Measurements from ENCODE around the gene PYROXD2.
"Not testable (repeated sequence)": the region's sequence is repeated elsewhere in the genome, so short reads cannot be mapped to it uniquely, and the experiment has no call there.

PYROXD2 gene

DNA sequence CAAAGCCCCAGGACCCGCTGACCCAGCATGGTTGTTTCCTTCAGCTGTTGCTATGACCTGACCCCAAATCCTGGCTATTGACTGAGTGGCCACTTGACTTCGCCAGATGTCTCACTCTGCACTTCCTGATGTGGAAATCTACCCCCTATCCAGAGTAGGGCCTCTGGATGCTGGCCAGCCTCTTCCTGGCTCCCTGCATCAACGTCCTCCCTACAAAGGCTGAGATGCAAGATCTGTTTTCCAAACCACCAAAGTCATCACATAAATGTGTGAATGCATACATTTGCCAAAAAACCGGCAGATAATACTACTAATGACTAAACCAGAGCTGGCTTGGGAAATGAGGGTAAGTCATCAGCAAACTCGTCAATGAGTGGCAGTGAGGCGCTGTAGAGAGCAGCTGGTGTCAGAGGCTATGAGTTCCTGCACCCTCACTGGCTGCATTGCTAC, 70.4 kb downstream of the PYROXD2 start:
- ChIA-PET POLR2A (interaction anchor here (1.2 kb wide), 1 partner anchor 210 kb away, joined by 3 read pairs; the partner anchor contains the start of gene R3HCC1L), CTCF (no interaction called here)
- TF ChIP-seq FOXM1 (IDR thresholded peaks at IDR 0.05; ENCODE audit: borderline replicate concordance): no peak
- TF ChIP-seq ZNF384 (IDR thresholded peaks at IDR 0.05): no peak
- no peak for TF ChIP-seq ELF4 (IDR thresholded peaks at IDR 0.05)
- TF ChIP-seq BHLHE40 (IDR thresholded peaks at IDR 0.05; ENCODE audit: borderline replicate concordance): no peak
- TF ChIP-seq NFRKB (IDR thresholded peaks at IDR 0.05): no peak
- no peak for TF ChIP-seq LEF1 (IDR thresholded peaks at IDR 0.05; ENCODE audit: borderline replicate concordance)
- no peak for TF ChIP-seq ARNT (IDR thresholded peaks at IDR 0.05)
- TF ChIP-seq SUZ12 (IDR thresholded peaks at IDR 0.05): no peak
- no peak for DNase-seq (ENCODE audit: extremely low spot score)

GRCh38 chr10:98341701-98342100, 73.3 kb downstream of the PYROXD2 start:
- CTCF ChIA-PET; DNase-seq (ENCODE audit: extremely low spot score); POLR2A ChIA-PET: not testable (repeated sequence)

DNA sequence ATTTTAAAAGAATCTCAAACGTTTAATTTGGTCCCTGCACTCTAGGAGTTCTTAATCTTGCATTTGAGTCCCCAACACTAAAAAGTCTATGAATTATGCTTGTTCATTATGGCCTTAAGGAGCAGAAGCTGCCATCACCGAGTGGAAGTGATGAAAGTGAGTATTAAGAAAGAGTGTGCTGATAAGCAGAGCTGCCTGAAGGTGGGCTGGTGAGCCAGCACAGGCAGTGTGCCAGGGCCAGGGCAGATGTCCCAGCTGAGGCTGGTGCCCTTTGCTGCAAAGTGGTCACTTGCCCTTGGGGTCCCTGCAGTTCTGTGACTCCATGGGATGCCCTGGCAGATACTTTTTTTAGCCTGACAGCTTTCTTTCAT, 74.1 kb downstream of the PYROXD2 start:
- TF ChIP-seq FOXM1 (IDR thresholded peaks at IDR 0.05; ENCODE audit: borderline replicate concordance) (no peak), ARNT (IDR thresholded peaks at IDR 0.05) (no peak), SUZ12 (IDR thresholded peaks at IDR 0.05) (no peak), LEF1 (IDR thresholded peaks at IDR 0.05; ENCODE audit: borderline replicate concordance) (no peak), FOXA1 (IDR thresholded peaks at IDR 0.05) (no peak), BHLHE40 (IDR thresholded peaks at IDR 0.05; ENCODE audit: borderline replicate concordance) (no peak), HDGF (IDR thresholded peaks at IDR 0.05; ENCODE audit: borderline replicate concordance) (no peak), FOXK2 (IDR thresholded peaks at IDR 0.05) (no peak)
- TF ChIP-seq, protein P1, sequence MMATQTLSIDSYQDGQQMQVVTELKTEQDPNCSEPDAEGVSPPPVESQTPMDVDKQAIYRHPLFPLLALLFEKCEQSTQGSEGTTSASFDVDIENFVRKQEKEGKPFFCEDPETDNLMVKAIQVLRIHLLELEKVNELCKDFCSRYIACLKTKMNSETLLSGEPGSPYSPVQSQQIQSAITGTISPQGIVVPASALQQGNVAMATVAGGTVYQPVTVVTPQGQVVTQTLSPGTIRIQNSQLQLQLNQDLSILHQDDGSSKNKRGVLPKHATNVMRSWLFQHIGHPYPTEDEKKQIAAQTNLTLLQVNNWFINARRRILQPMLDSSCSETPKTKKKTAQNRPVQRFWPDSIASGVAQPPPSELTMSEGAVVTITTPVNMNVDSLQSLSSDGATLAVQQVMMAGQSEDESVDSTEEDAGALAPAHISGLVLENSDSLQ (IDR thresholded peaks at IDR 0.05): no peak
- ChIA-PET CTCF (interaction anchor here (0.7 kb wide), 1 partner anchor 178 kb away, joined by 4 read pairs; no protein-coding TSS in a partner anchor), POLR2A (interaction anchor here (0.6 kb wide), 1 partner anchor 10 kb away, joined by 3 read pairs; no protein-coding TSS in a partner anchor)
- DNase-seq (ENCODE audit: extremely low spot score): no peak

DNA sequence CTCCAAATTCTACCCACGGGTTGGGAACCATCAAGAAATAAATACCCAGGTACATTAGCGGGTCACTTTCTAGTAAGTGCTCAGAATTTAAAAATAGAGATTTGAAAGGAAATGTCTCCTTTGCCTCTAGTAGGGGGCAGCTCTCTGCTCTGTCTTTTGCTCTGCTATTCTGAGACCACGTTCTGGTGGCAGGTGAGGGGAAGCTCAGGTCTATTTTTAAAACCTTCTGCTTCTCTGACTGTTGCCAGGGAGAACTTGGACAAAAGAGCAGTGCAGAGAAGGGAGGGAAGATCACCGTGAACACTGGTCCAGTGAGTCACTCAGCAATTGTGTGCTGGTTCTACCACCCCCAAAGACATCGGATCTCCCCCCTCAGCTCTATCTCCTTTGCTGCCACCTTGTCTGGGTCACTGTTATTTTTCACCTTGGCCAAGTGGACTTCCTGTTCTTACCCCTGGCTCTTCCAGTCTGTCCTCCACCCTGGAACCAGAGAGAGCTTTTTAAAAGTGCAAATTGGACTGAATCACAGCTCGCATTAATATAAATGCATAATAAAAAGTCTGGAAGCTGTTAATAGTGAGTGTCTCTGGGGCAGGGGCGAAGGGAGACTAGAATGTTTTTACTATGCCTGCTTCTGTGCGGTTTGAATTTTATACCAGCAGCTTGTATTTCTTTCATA, 74.6 kb downstream of the PYROXD2 start:
- no peak for DNase-seq (ENCODE audit: extremely low spot score)
- TF ChIP-seq SP1 (IDR thresholded peaks at IDR 0.05): no peak
- no peak for TF ChIP-seq NFRKB (IDR thresholded peaks at IDR 0.05)
- TF ChIP-seq ELF4 (IDR thresholded peaks at IDR 0.05): no peak
- no peak for TF ChIP-seq LEF1 (IDR thresholded peaks at IDR 0.05; ENCODE audit: borderline replicate concordance)
- TF ChIP-seq L3MBTL2 (conservative IDR thresholded peaks at IDR 0.05): no peak
- TF ChIP-seq HDGF (IDR thresholded peaks at IDR 0.05; ENCODE audit: borderline replicate concordance): no peak
- TF ChIP-seq FOXA1 (IDR thresholded peaks at IDR 0.05): no peak
- TF ChIP-seq BHLHE40 (IDR thresholded peaks at IDR 0.05; ENCODE audit: borderline replicate concordance): no peak
- TF ChIP-seq SUZ12 (IDR thresholded peaks at IDR 0.05): no peak
- TF ChIP-seq ZNF384 (IDR thresholded peaks at IDR 0.05): no peak
- no peak for TF ChIP-seq TARDBP (IDR thresholded peaks at IDR 0.05)
- no peak for TF ChIP-seq FOXM1 (IDR thresholded peaks at IDR 0.05; ENCODE audit: borderline replicate concordance)
- CTCF ChIA-PET: interaction anchor here (0.7 kb wide), 1 partner anchor 179 kb away, joined by 4 read pairs; no protein-coding TSS in a partner anchor
- POLR2A ChIA-PET: interaction anchor here (0.6 kb wide), 1 partner anchor 9 kb away, joined by 3 read pairs; no protein-coding TSS in a partner anchor

GRCh38 chr10:98339799-98340198, 75.2 kb downstream of the PYROXD2 start:
- TF ChIP-seq FOXA1 (IDR thresholded peaks at IDR 0.05) (no peak), SUZ12 (IDR thresholded peaks at IDR 0.05) (no peak), ELF4 (IDR thresholded peaks at IDR 0.05) (no peak), FOXM1 (IDR thresholded peaks at IDR 0.05; ENCODE audit: borderline replicate concordance) (no peak), FOXK2 (IDR thresholded peaks at IDR 0.05) (no peak), SP1 (IDR thresholded peaks at IDR 0.05) (no peak), ZNF384 (IDR thresholded peaks at IDR 0.05) (no peak), NFRKB (IDR thresholded peaks at IDR 0.05) (no peak), LEF1 (IDR thresholded peaks at IDR 0.05; ENCODE audit: borderline replicate concordance) (no peak), ARNT (IDR thresholded peaks at IDR 0.05) (no peak)
- DNase-seq (ENCODE audit: extremely low spot score): no peak
- POLR2A ChIA-PET: no interaction called here
- CTCF ChIA-PET: no interaction called here

DNA sequence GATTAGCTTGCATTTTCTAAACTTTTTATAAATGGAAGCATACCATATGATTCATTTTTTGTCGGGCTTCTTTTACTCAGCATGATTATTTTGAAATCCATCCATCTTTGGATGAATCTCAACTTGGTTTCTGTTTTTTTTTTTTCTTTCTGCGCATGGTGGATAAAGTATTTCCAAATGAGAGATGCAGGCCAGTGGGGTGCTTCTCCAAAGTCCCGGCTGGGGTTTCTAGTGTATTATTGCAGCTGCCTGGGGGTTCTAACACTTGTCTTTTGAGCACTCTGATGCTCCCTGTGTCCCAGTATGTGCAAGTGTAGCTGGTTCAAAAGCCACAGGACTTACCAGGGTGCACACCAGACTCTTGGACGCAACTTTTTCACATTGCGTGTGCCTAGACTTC, 76.1 kb downstream of the PYROXD2 start:
- POLR2A ChIA-PET: no interaction called here
- CTCF ChIA-PET: no interaction called here
- no peak for DNase-seq (ENCODE audit: extremely low spot score)
- no peak for TF ChIP-seq FOXK2 (IDR thresholded peaks at IDR 0.05)
- no peak for TF ChIP-seq LEF1 (IDR thresholded peaks at IDR 0.05; ENCODE audit: borderline replicate concordance)
- no peak for TF ChIP-seq BHLHE40 (IDR thresholded peaks at IDR 0.05; ENCODE audit: borderline replicate concordance)
- TF ChIP-seq CTBP1 (IDR thresholded peaks at IDR 0.05; ENCODE audit: borderline replicate concordance): no peak
- TF ChIP-seq HDGF (IDR thresholded peaks at IDR 0.05; ENCODE audit: borderline replicate concordance): no peak
- no peak for TF ChIP-seq SP1 (IDR thresholded peaks at IDR 0.05)
- TF ChIP-seq ZNF384 (IDR thresholded peaks at IDR 0.05): no peak
- TF ChIP-seq FOXM1 (IDR thresholded peaks at IDR 0.05; ENCODE audit: borderline replicate concordance): no peak
- no peak for TF ChIP-seq FOXA1 (IDR thresholded peaks at IDR 0.05)
- no peak for TF ChIP-seq NFRKB (IDR thresholded peaks at IDR 0.05)
- no peak for TF ChIP-seq L3MBTL2 (conservative IDR thresholded peaks at IDR 0.05)
- TF ChIP-seq, protein P1 (IDR thresholded peaks at IDR 0.05): no peak
- no peak for TF ChIP-seq SUZ12 (IDR thresholded peaks at IDR 0.05)
- no peak for TF ChIP-seq ARNT (IDR thresholded peaks at IDR 0.05)
- no peak for TF ChIP-seq ELF4 (IDR thresholded peaks at IDR 0.05)
- no peak for TF ChIP-seq TARDBP (IDR thresholded peaks at IDR 0.05)

DNA sequence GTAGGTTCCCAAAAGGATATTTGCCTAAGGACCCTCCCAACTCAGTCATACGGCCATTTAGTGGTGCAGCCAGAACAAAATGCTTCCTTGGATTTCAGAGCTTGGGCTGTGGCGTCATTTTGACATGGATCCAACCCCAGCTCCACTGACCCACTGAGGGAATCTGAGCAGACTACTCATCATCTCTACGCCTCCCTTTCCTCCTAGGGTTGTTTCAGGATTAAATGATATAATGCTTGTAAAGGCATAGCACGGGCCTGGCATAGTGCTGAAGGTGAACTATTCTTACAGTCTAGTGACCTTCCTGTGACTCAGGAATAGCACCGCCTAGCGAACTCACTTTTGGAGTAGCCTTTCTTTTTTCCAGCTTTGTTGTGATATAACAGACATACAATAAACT, 76.7 kb downstream of the PYROXD2 start:
- no peak for DNase-seq (ENCODE audit: extremely low spot score)
- ChIA-PET POLR2A (no interaction called here), CTCF (interaction anchor here (1.2 kb wide), 1 partner anchor 29 kb away, joined by 3 read pairs; no protein-coding TSS in a partner anchor)
- TF ChIP-seq ARNT (IDR thresholded peaks at IDR 0.05) (no peak), SUZ12 (IDR thresholded peaks at IDR 0.05) (no peak), ELF4 (IDR thresholded peaks at IDR 0.05) (no peak), TARDBP (IDR thresholded peaks at IDR 0.05) (no peak), CTBP1 (IDR thresholded peaks at IDR 0.05; ENCODE audit: borderline replicate concordance) (no peak), HDGF (IDR thresholded peaks at IDR 0.05; ENCODE audit: borderline replicate concordance) (no peak), FOXK2 (IDR thresholded peaks at IDR 0.05) (no peak), FOXM1 (IDR thresholded peaks at IDR 0.05; ENCODE audit: borderline replicate concordance) (no peak), SP1 (IDR thresholded peaks at IDR 0.05) (no peak)
- TF ChIP-seq, protein P1 (IDR thresholded peaks at IDR 0.05): no peak
